ENCODE data around the gene WDR1. TPM values are rescaled to one million over a fixed set of nuclear protein-coding genes. Genes with fewer than 3 reads are reported as not detected.

Gene WDR1
- total and polyA plus RNA-seq, 2 donors (not counting 3 experiments of a cell fraction or from before 2014, with no cell fraction given): 590 to 660 TPM

DNA sequence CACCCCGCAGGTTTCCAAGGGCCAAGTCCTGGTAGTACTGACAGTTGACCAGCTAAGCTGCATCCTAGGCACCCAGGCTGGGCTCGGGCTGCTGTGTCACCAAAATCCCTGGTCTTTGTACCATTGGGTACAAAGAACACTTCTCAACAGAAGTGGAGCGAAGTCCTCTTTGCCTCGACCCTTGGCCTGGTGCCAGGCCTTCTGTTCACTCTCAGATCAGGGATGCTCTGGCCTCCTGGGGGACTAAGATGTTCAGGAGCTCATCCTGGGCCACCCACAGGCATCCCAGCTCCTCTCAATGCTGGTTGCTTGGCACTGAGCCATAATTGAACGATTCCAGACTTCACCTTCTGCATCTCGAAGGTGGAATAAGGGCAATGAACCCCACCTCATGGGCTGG is 81.5 kb downstream of the WDR1 start:
- H4K20me1 ChIP-seq (replicated peaks; ENCODE audit: control insufficient read depth, extremely low read depth, insufficient read depth, low read length): no peaks in the 10 kb centered on the region
- ChIA-PET POLR2A (no interaction called here), CTCF (interaction anchor here (0.5 to 1.6 kb wide), 5 partner anchors 16 to 646 kb away, joined by 3 to 5 read pairs (median 3); no protein-coding TSS in a partner anchor)
- no peak overlapping the region for H3K4me3 ChIP-seq (replicated peaks in 1 of 3; ENCODE audit: insufficient read depth in 1 of 3, low read depth in 1 of 3, low read length in 3 of 3)
- FAIRE-seq: no peak
- no peak overlapping the region for H3K9ac ChIP-seq (replicated peaks; ENCODE audit: extremely low read depth, insufficient read depth, low read length)
- no peak overlapping the region for H3K27ac ChIP-seq (ENCODE audit: insufficient read depth, low read depth, low read length)
- no peak overlapping the region for H2AFZ ChIP-seq (ENCODE audit: low read depth, low read length)
- DNase-seq (ENCODE audit: low read depth, low spot score): no peak
- dilution Hi-C loops (cut with MboI; ENCODE audit: extremely low pct_ligation_motif_present, low sequenced_read_pairs): no loop called here
- no TSS peak for BruUV-seq (replicated peaks)
- H3K4me2 ChIP-seq (ENCODE audit: insufficient read depth, low read length): no peak overlapping the region
- H3K36me3 ChIP-seq (ENCODE audit: control insufficient read depth in 2 of 2, extremely low read depth in 1 of 2, insufficient read depth in 2 of 2, low read length in 2 of 2): no peaks in the 10 kb centered on the region
- no peaks in the 10 kb centered on the region for H3K79me2 ChIP-seq (ENCODE audit: control insufficient read depth, insufficient read depth, low read length)
- intact Hi-C loops (cut with micrococcal nuclease): no loop called here
- no peaks in the 10 kb centered on the region for H3K9me3 ChIP-seq (replicated peaks; ENCODE audit: control insufficient read depth, insufficient read depth, low read length)
- peaks cover 2% of the 10 kb centered on the region for H3K4me1 ChIP-seq (ENCODE audit: control insufficient read depth, extremely low read depth, insufficient read depth, low read length)
- H3K9me1 ChIP-seq (replicated peaks; ENCODE audit: control insufficient read depth, extremely low read depth, insufficient read depth, low read length): no peaks in the 10 kb centered on the region
- peaks cover 0 to 3% of the 10 kb centered on the region in 2 experiments for H3K27me3 ChIP-seq (ENCODE audit: control insufficient read depth in 2 of 2, insufficient read depth in 2 of 2, low read length in 2 of 2)
- no peak for TF ChIP-seq JUN (IDR thresholded peaks at IDR 0.05; ENCODE audit: borderline replicate concordance, insufficient read depth, insufficient read length, low read depth)
- no peak for TF ChIP-seq EZH2 (IDR thresholded peaks at IDR 0.05; ENCODE audit: borderline replicate concordance, low read depth, low read length, severe bottlenecking)
- TF ChIP-seq GATA2 (IDR thresholded peaks at IDR 0.05; ENCODE audit: insufficient read depth, insufficient read length, low read depth, low read length): no peak
- no peak for TF ChIP-seq FOS (IDR thresholded peaks at IDR 0.05; ENCODE audit: borderline replicate concordance, insufficient read depth, low read length)
- TF ChIP-seq POLR2A (IDR thresholded peaks at IDR 0.05; ENCODE audit: low read depth, low read length): no peak
- TF ChIP-seq, protein P1, sequence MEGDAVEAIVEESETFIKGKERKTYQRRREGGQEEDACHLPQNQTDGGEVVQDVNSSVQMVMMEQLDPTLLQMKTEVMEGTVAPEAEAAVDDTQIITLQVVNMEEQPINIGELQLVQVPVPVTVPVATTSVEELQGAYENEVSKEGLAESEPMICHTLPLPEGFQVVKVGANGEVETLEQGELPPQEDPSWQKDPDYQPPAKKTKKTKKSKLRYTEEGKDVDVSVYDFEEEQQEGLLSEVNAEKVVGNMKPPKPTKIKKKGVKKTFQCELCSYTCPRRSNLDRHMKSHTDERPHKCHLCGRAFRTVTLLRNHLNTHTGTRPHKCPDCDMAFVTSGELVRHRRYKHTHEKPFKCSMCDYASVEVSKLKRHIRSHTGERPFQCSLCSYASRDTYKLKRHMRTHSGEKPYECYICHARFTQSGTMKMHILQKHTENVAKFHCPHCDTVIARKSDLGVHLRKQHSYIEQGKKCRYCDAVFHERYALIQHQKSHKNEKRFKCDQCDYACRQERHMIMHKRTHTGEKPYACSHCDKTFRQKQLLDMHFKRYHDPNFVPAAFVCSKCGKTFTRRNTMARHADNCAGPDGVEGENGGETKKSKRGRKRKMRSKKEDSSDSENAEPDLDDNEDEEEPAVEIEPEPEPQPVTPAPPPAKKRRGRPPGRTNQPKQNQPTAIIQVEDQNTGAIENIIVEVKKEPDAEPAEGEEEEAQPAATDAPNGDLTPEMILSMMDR (IDR thresholded peaks at IDR 0.05; ENCODE audit: extremely low read depth in 1 of 2, insufficient read depth in 1 of 2, low read depth in 1 of 2, low read length in 2 of 2): no peak
- TF ChIP-seq POLR2AphosphoS5 (IDR thresholded peaks at IDR 0.05; ENCODE audit: insufficient read depth, low read depth, low read length): no peak
